Measurements from ENCODE around the gene STAC3. TPM values are rescaled to one million over a fixed set of nuclear protein-coding genes. Genes with fewer than 3 reads are reported as not detected.
"Not testable (repeated sequence)": the region's sequence is repeated elsewhere in the genome, so short reads cannot be mapped to it uniquely, and the experiment has no call there.

STAC3 gene
- total and polyA plus RNA-seq, 2 of the 8 experiments (the other 6 are each of a cell fraction or from before 2014, with no cell fraction given), result 0.70 to 1.3 TPM

DNA sequence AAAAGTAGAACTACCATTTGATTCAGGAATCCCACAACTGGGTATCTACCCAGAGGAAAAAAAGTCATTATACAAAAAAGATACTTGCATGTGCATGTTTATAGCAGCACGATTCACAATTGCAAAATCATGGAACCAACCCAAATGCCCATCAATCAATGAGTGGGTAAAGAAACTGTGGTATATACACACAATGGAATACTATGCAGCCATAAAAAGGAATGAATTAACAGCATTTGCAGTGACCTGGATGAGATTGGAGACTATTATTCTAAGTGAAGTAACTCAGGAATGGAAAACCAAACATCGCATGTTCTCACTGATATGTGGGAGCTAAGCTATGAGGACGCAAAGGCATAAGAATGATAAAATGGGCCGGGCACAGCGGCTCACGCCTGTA is 25.2 kb upstream of the STAC3 start:
- H3K36me3 ChIP-seq (ENCODE audit: control insufficient read depth in 2 of 4, insufficient read depth in 4 of 4, low read length in 3 of 4); POLR2A ChIA-PET (ENCODE audit: partially characterized antibody); FAIRE-seq: not testable (repeated sequence)

More for the DNA sequence above, 25.2 kb upstream of the STAC3 start:
- not testable (repeated sequence) for H4K8ac ChIP-seq (ENCODE audit: extremely low read depth, insufficient read depth, low read length); DNase-seq (ENCODE audit: low read depth in 1 of 2, low spot score in 2 of 2); H2BK5ac ChIP-seq (ENCODE audit: low read depth, low read length); H2BK20ac ChIP-seq (ENCODE audit: low read length); H2AK5ac ChIP-seq (ENCODE audit: low read depth, low read length); H3K23ac ChIP-seq (ENCODE audit: insufficient read length); H3K18ac ChIP-seq (ENCODE audit: extremely low read depth, low read length); H3K27ac ChIP-seq (ENCODE audit: low read depth, low read length); H3K79me2 ChIP-seq (ENCODE audit: control insufficient read depth in 1 of 2, insufficient read depth in 2 of 2, low read length in 2 of 2); H4K91ac ChIP-seq (replicated peaks; ENCODE audit: insufficient read length, low read length); H4K20me1 ChIP-seq (replicated peaks in 1 of 2; ENCODE audit: control insufficient read depth in 1 of 2, insufficient read depth in 2 of 2, low read length in 2 of 2); H2AFZ ChIP-seq (ENCODE audit: low read length); H3K4me1 ChIP-seq (replicated peaks in 1 of 4; ENCODE audit: control insufficient read depth in 3 of 4, insufficient read depth in 4 of 4, low read length in 3 of 4); H3K27me3 ChIP-seq (replicated peaks in 1 of 4; ENCODE audit: control insufficient read depth in 3 of 4, extremely low read depth in 1 of 4, insufficient read depth in 3 of 4, low read length in 3 of 4); H3K4me3 ChIP-seq (ENCODE audit: extremely low read depth in 1 of 4, insufficient read depth in 2 of 4, low read depth in 3 of 4, low read length in 4 of 4); H2BK120ac ChIP-seq (replicated peaks; ENCODE audit: low read depth, low read length); H3K4me2 ChIP-seq (ENCODE audit: insufficient read depth in 1 of 2, low read depth in 2 of 2, low read length in 2 of 2); H3K79me1 ChIP-seq (ENCODE audit: low read depth, low read length); H3K4ac ChIP-seq (replicated peaks; ENCODE audit: insufficient read length, low read depth, low read length); H4K5ac ChIP-seq (ENCODE audit: insufficient read length, low read depth, low read length); H2BK15ac ChIP-seq (ENCODE audit: low read length); H3K14ac ChIP-seq (ENCODE audit: insufficient read length); H3K56ac ChIP-seq (replicated peaks; ENCODE audit: insufficient read length, low read depth, low read length); H3K9me3 ChIP-seq (ENCODE audit: insufficient read depth in 2 of 2, low read depth in 1 of 2, low read length in 1 of 2); H3K23me2 ChIP-seq (ENCODE audit: low read depth, low read length); H2BK12ac ChIP-seq (ENCODE audit: low read depth, low read length); H3K9ac ChIP-seq (replicated peaks in 1 of 4; ENCODE audit: extremely low read depth in 1 of 4, low read depth in 3 of 4, low read length in 3 of 4)
- CTCF ChIA-PET (ENCODE audit: partially characterized antibody), result interaction anchor here (0.8 to 4.2 kb wide), 12 partner anchors 10 to 176 kb away, joined by 3 to 36 read pairs (median 11); partner anchors contain the start of gene STAC3
- WGBS, 2 experiments (ENCODE audit: extremely low coverage in 1 of 2, insufficient coverage in 1 of 2, insufficient read length in 1 of 2, insufficient replicate concordance in 2 of 2, low coverage in 1 of 2, low lambda C conversion rate in 2 of 2, missing lambda C conversion rate in 1 of 2), result 93% methylated on average over 6 of the region's 6 CpGs; no CpG with 5 or more reads in 1 of the 2 experiments
